ENCODE data around the gene MORC4.

DNA sequence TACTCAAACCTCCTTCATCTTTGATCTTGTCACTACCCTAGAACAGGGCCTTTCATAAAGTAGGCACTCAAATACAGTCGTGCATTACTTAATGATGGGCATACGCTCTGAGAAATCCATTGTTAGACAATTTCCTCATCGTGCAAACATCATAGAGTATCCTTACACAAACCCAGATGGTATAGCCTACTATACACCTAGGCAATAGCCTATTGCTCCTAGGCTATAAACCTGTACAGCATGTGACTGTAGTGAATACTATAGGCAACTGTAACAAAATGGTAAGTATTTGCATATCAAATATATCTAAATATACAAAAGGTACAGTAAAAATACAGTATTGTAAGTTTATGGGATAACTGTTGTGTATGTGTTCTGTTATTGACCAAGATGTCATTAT lies 47.9 kb downstream of the MORC4 start:
- TF ChIP-seq EP300 (IDR thresholded peaks at IDR 0.05) (no peak), CTCF (IDR thresholded peaks at IDR 0.05) (no peak), ZC3H11A (IDR thresholded peaks at IDR 0.05) (no peak), RFX5 (IDR thresholded peaks at IDR 0.05) (no peak), POLR2A (IDR thresholded peaks at IDR 0.05; ENCODE audit: low read length) (no peak), POLR2AphosphoS2 (conservative IDR thresholded peaks at IDR 0.05; ENCODE audit: low read length) (no peak), CBX2 (IDR thresholded peaks at IDR 0.05; ENCODE audit: borderline replicate concordance, low read depth) (no peak), NFE2L2 (conservative IDR thresholded peaks at IDR 0.05; ENCODE audit: low read length) (no peak), USF2 (IDR thresholded peaks at IDR 0.05) (no peak), GATA3 (IDR thresholded peaks at IDR 0.05; ENCODE audit: borderline replicate concordance) (no peak), JUNB (IDR thresholded peaks at IDR 0.05) (no peak)
